Glutamatergic neuron (in vitro differentiated cells): Measurements from ENCODE around the gene ALDH18A1. TPM values are rescaled to one million over a fixed set of nuclear protein-coding genes. Genes with fewer than 3 reads are reported as not detected.

Source experiments
- DNase-seq: peaks from one replicate; pipeline ENCODE4 v3.0.0; 2022
- H3K27ac Mint-ChIP-seq: one replicate; pipeline ENCODE4 v1.8.0; 2020; ENCODE audit warnings: mild to moderate bottlenecking, mixed read lengths, inconsistent platforms; ENCODE audit not compliant: unreplicated experiment
- H3K27me3 Mint-ChIP-seq: one replicate; pipeline ENCODE4 v1.8.0; 2020; ENCODE audit warnings: mild to moderate bottlenecking, moderate library complexity, mixed read lengths, inconsistent platforms; ENCODE audit not compliant: unreplicated experiment
- H3K36me3 Mint-ChIP-seq: one replicate; pipeline ENCODE4 v1.8.0; 2020; ENCODE audit warnings: mild to moderate bottlenecking, mixed read lengths, inconsistent platforms; ENCODE audit not compliant: unreplicated experiment
- H3K4me1 Mint-ChIP-seq: one replicate; pipeline ENCODE4 v1.8.0; 2020; ENCODE audit warnings: mild to moderate bottlenecking, low read depth, mixed read lengths, inconsistent platforms; ENCODE audit not compliant: unreplicated experiment
- H3K4me3 Mint-ChIP-seq: one replicate; pipeline ENCODE4 v1.8.0; 2020; ENCODE audit warnings: mild to moderate bottlenecking, mixed read lengths, inconsistent platforms; ENCODE audit not compliant: unreplicated experiment
- H3K9me3 Mint-ChIP-seq: one replicate; pipeline ENCODE4 v1.8.0; 2020; ENCODE audit warnings: mild to moderate bottlenecking, moderate library complexity, mixed read lengths, inconsistent platforms; ENCODE audit not compliant: unreplicated experiment
- CTCF ChIP-seq: fragments of 200-600 bp; sonication (generic); IDR thresholded peaks from one replicate; pipeline ENCODE4 v1.5.0; 2021; ENCODE audit not compliant: partially characterized antibody, unreplicated experiment
- total RNA-seq: library from RNA; stranded (reverse); fragmentation: NEBNext Ultra II Directional; extraction: Animal tissue kit (Norgen Biotek cat#: 25700); gene quantifications from one replicate; pipeline ENCODE4 v1.2.1, GENCODE V29; 2021; ENCODE audit not compliant: unreplicated experiment

Gene ALDH18A1
- total RNA-seq, 1 donor from 2014 or later: 32.2 TPM

GRCh38 chr10:95600158-95600557 is 56.4 kb downstream of the ALDH18A1 start:
- H3K4me3 Mint-ChIP-seq: no peak overlapping the region
- H3K36me3 Mint-ChIP-seq: no peaks in the 10 kb centered on the region
- no peaks in the 10 kb centered on the region for H3K9me3 Mint-ChIP-seq
- no peak overlapping the region for H3K27ac Mint-ChIP-seq
- H3K27me3 Mint-ChIP-seq: no peaks in the 10 kb centered on the region
- no peak for TF ChIP-seq CTCF
- H3K4me1 Mint-ChIP-seq: peaks cover 3% of the 10 kb centered on the region
- DNase-seq: no peak

- Mint-ChIP-seq H3K36me3 (no peaks in the 10 kb centered on the region), H3K4me3 (no peak overlapping the region), H3K9me3 (no peaks in the 10 kb centered on the region), H3K27me3 (no peaks in the 10 kb centered on the region), H3K27ac (no peak overlapping the region), H3K4me1 (peaks cover 3% of the 10 kb centered on the region)
- no peak for TF ChIP-seq CTCF
- no peak for DNase-seq
Measured at GRCh38 chr10:95597788-95598187, 58.7 kb downstream of the ALDH18A1 start.

- Mint-ChIP-seq H3K9me3 (no peaks in the 10 kb centered on the region), H3K27ac (no peak overlapping the region), H3K4me1 (no peaks in the 10 kb centered on the region), H3K36me3 (no peaks in the 10 kb centered on the region), H3K4me3 (no peak overlapping the region), H3K27me3 (peaks cover 5% of the 10 kb centered on the region)
- no peak for TF ChIP-seq CTCF
- no peak for DNase-seq
Measured at GRCh38 chr10:95588025-95588424, 68.5 kb downstream of the ALDH18A1 start.

GRCh38 chr10:95579835-95580535 is 76.5 kb downstream of the ALDH18A1 start:
- no peaks in the 10 kb centered on the region for H3K36me3 Mint-ChIP-seq
- no peak for TF ChIP-seq CTCF
- peaks cover 1% of the 10 kb centered on the region for H3K27me3 Mint-ChIP-seq
- no peak overlapping the region for H3K4me3 Mint-ChIP-seq
- H3K4me1 Mint-ChIP-seq: no peaks in the 10 kb centered on the region
- no peaks in the 10 kb centered on the region for H3K9me3 Mint-ChIP-seq
- DNase-seq: no peak
- no peak overlapping the region for H3K27ac Mint-ChIP-seq

GRCh38 chr10:95579292-95579691 is 77.2 kb downstream of the ALDH18A1 start:
- H3K9me3 Mint-ChIP-seq: no peaks in the 10 kb centered on the region
- DNase-seq: no peak
- no peak overlapping the region for H3K4me3 Mint-ChIP-seq
- H3K4me1 Mint-ChIP-seq: no peaks in the 10 kb centered on the region
- H3K27me3 Mint-ChIP-seq: peaks cover 1% of the 10 kb centered on the region
- no peak for TF ChIP-seq CTCF
- no peak overlapping the region for H3K27ac Mint-ChIP-seq
- H3K36me3 Mint-ChIP-seq: no peaks in the 10 kb centered on the region
